NT2/D1 (cell line): Measurements from ENCODE around the gene TRIM14.

Experiments used
- SUZ12 ChIP-seq: IDR thresholded peaks from 2 replicates; pipeline ENCODE4 v1.6.1; 2011; ENCODE audit not compliant: insufficient read length, insufficient read depth; ENCODE audit errors: extremely low read depth
- YY1 ChIP-seq: IDR thresholded peaks from 2 replicates; pipeline ENCODE4 v1.6.1; 2011; ENCODE audit not compliant: insufficient read length, insufficient read depth
- ZNF274 ChIP-seq: IDR thresholded peaks from 2 replicates; pipeline ENCODE4 v1.6.1; 2011; ENCODE audit warnings: mild to moderate bottlenecking, low read depth, low read length

GRCh38 chr9:98142925-98143481, 24.0 kb upstream of the TRIM14 start:
- no peak for TF ChIP-seq ZNF274
- no peak for TF ChIP-seq YY1
- TF ChIP-seq SUZ12: no peak
